ENCODE measurements around the gene KCNAB1. TPM values are rescaled to one million over a fixed set of nuclear protein-coding genes. Genes with fewer than 3 reads are reported as not detected.
A peak's percentile ranks its signal among the peaks of the same experiment; 100 is the strongest.

Gene KCNAB1
- polyA plus RNA-seq, 1 donor (not counting 4 experiments of a cell fraction or from before 2014, with no cell fraction given) = 0.03 TPM

- H3K4me1 ChIP-seq (ENCODE audit: control insufficient read depth, extremely low read depth, insufficient read depth, low read length) = peaks cover 12% of the 10 kb centered on the region
- no peaks in the 10 kb centered on the region for H3K9me3 ChIP-seq (ENCODE audit: control insufficient read depth, low read depth, low read length)
- H3K27ac ChIP-seq (ENCODE audit: control insufficient read depth, insufficient read depth, low read length) = no peak overlapping the region
- FAIRE-seq (no peak), DNase-seq (ENCODE audit: low read depth, low spot score) (no peak)
- H3K9ac ChIP-seq (ENCODE audit: control insufficient read depth, extremely low read depth, insufficient read depth, low read length) = no peak overlapping the region
- no peaks in the 10 kb centered on the region for H3K79me2 ChIP-seq (ENCODE audit: control insufficient read depth, insufficient read depth, low read length)
- H3K27me3 ChIP-seq (ENCODE audit: control insufficient read depth, extremely low read depth, insufficient read depth, low read length) = no peaks in the 10 kb centered on the region
- H3K9me1 ChIP-seq (ENCODE audit: control insufficient read depth, extremely low read depth, insufficient read depth, low read length) = no peaks in the 10 kb centered on the region
- no peak overlapping the region for H3K4me2 ChIP-seq (ENCODE audit: control insufficient read depth, extremely low read depth, insufficient read depth, low read depth, low read length)
- no peaks in the 10 kb centered on the region for H4K20me1 ChIP-seq (ENCODE audit: control insufficient read depth, extremely low read depth, insufficient read depth, low read length)
- TF ChIP-seq CTCF (optimal IDR thresholded peaks at IDR 0.05 in 1 of 3, IDR thresholded peaks at IDR 0.05 in 1 of 3, conservative IDR thresholded peaks at IDR 0.05 in 1 of 3; ENCODE audit: extremely low read depth in 1 of 3, insufficient read depth in 2 of 3, low read length in 3 of 3) (peak in 1 of 3 experiments; percentile 26), EZH2 (IDR thresholded peaks at IDR 0.05; ENCODE audit: low read length) (no peak)
- no peak overlapping the region for H3K4me3 ChIP-seq (ENCODE audit: control insufficient read depth in 2 of 3, extremely low read depth in 1 of 3, insufficient read depth in 2 of 3, low read depth in 1 of 3, low read length in 3 of 3)
- H3K36me3 ChIP-seq (ENCODE audit: control insufficient read depth in 2 of 2, extremely low read depth in 1 of 2, insufficient read depth in 2 of 2, low read length in 2 of 2) = no peaks in the 10 kb centered on the region
- H2AFZ ChIP-seq (ENCODE audit: control insufficient read depth, low read length) = no peak overlapping the region
- dilution Hi-C loops (cut with MboI; ENCODE audit: extremely low pct_ligation_motif_present, low sequenced_read_pairs) = no loop called here
Measured at GRCh38 chr3:156576651-156577348, 456.4 kb downstream of the KCNAB1 start.

DNA sequence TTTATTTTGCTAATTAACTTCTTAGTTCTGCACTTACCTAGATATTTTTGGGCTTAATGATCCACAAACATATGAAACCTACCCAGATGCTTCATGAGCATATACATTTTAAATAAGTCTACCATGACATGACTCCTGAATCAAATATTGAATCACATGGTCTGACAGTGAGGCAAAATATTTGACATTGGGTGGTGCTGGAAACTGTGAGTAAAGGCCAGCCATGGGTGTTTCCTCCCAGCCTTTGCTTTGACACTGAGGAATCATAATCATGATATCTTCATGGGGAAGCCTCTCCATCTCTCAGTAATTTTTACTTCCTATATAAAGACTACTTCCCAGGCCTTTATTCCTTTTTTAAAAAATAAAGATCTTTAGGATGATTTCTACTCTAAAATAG, 457.4 kb downstream of the KCNAB1 start:
- no peaks in the 10 kb centered on the region for H3K27me3 ChIP-seq (ENCODE audit: control insufficient read depth, extremely low read depth, insufficient read depth, low read length)
- H3K27ac ChIP-seq (ENCODE audit: control insufficient read depth, insufficient read depth, low read length) = no peak overlapping the region
- dilution Hi-C loops (cut with MboI; ENCODE audit: extremely low pct_ligation_motif_present, low sequenced_read_pairs) = no loop called here
- TF ChIP-seq CTCF (optimal IDR thresholded peaks at IDR 0.05 in 1 of 3, IDR thresholded peaks at IDR 0.05 in 1 of 3, conservative IDR thresholded peaks at IDR 0.05 in 1 of 3; ENCODE audit: extremely low read depth in 1 of 3, insufficient read depth in 2 of 3, low read length in 3 of 3) = peak in 1 of 3 experiments; percentile 13
- no peak for TF ChIP-seq EZH2 (IDR thresholded peaks at IDR 0.05; ENCODE audit: low read length)
- peaks cover 12% of the 10 kb centered on the region for H3K4me1 ChIP-seq (ENCODE audit: control insufficient read depth, extremely low read depth, insufficient read depth, low read length)
- no peaks in the 10 kb centered on the region for H3K79me2 ChIP-seq (ENCODE audit: control insufficient read depth, insufficient read depth, low read length)
- H3K9ac ChIP-seq (ENCODE audit: control insufficient read depth, extremely low read depth, insufficient read depth, low read length) = no peak overlapping the region
- no peak overlapping the region for H2AFZ ChIP-seq (ENCODE audit: control insufficient read depth, low read length)
- H3K4me2 ChIP-seq (ENCODE audit: control insufficient read depth, extremely low read depth, insufficient read depth, low read depth, low read length) = no peak overlapping the region
- FAIRE-seq (no peak), DNase-seq (ENCODE audit: low read depth, low spot score) (no peak)
- no peaks in the 10 kb centered on the region for H3K36me3 ChIP-seq (ENCODE audit: control insufficient read depth in 2 of 2, extremely low read depth in 1 of 2, insufficient read depth in 2 of 2, low read length in 2 of 2)
- H4K20me1 ChIP-seq (ENCODE audit: control insufficient read depth, extremely low read depth, insufficient read depth, low read length) = no peaks in the 10 kb centered on the region
- H3K9me1 ChIP-seq (ENCODE audit: control insufficient read depth, extremely low read depth, insufficient read depth, low read length) = no peaks in the 10 kb centered on the region
- no peaks in the 10 kb centered on the region for H3K9me3 ChIP-seq (ENCODE audit: control insufficient read depth, low read depth, low read length)
- H3K4me3 ChIP-seq (ENCODE audit: control insufficient read depth in 2 of 3, extremely low read depth in 1 of 3, insufficient read depth in 2 of 3, low read depth in 1 of 3, low read length in 3 of 3) = no peak overlapping the region

All from keratinocyte (primary cell).